GM12878 (cell line): ENCODE data around the gene NKX1-2. TPM values are rescaled to one million over a fixed set of nuclear protein-coding genes. Genes with fewer than 3 reads are reported as not detected.

ENCODE experiments used
- ATAC-seq: fragments of 200-7000 bp; cut with Tn5 transposase; 3 replicates; pipeline ENCODE4 v1.9.1; 2020; ENCODE audit warnings: mild to moderate bottlenecking, moderate library complexity
- BruUV-seq: library from RNA; stranded (reverse); fragments of 400-500 nt; replicated peaks from 2 replicates; lab custom pipeline; 2021; lab: Mats Ljungman, UMichigan
- CTCF ChIA-PET: fragments of 300-600 bp; sonication (Branson Sonifier 250); formaldehyde crosslinking; extraction: SDS; loops from one replicate; lab custom pipeline; 2021; ENCODE audit warnings: inconsistent platforms; lab: Yijun Ruan, JAX
- POLR2A ChIA-PET: fragments of 350-600 bp; formaldehyde crosslinking; extraction: SDS; loops from one replicate; lab custom pipeline; 2021; ENCODE audit warnings: inconsistent platforms; lab: Charles Lee
- RAD21 ChIA-PET: fragments of 300-600 bp; sonication (Branson Sonifier 250); formaldehyde crosslinking; loops from one replicate; lab custom pipeline; 2023; ENCODE audit warnings: antibody characterized with exemption; ENCODE audit not compliant: unreplicated experiment; lab: Charles Lee
- SMC1A ChIA-PET: fragments of 300-600 bp; sonication (Branson Sonifier 250); formaldehyde crosslinking; loops from one replicate; lab custom pipeline; 2023; ENCODE audit not compliant: unreplicated experiment, uncharacterized antibody; lab: Charles Lee
- DNase-seq: peaks from one replicate; pipeline ENCODE4 v3.0.0-alpha.2; 2011; ENCODE audit warnings: low read depth, low spot score
- FAIRE-seq: peaks from 3 replicates; lab custom pipeline; 2011; peaks lifted over from hg19 to GRCh38; lab: Jason Lieb, UNC
- H2AFZ ChIP-seq: 2 replicates; pipeline ENCODE4 v1.6.0; 2011; ENCODE audit warnings: low read depth, low read length, control low read depth; ENCODE audit not compliant: control insufficient read depth
- H3K27ac ChIP-seq: 2 replicates; pipeline ENCODE4 v1.5.1; 2011; ENCODE audit warnings: control low read depth; ENCODE audit not compliant: control insufficient read depth, insufficient read depth
- H3K27me3 ChIP-seq, 2 experiments: replicated peaks in 1 of 2; 2 replicates each; pipeline versions ENCODE4 v1.6.0 to v1.6.1; 2011; ENCODE audit warnings: low read length in 1 of 2; ENCODE audit not compliant: control insufficient read depth in 2 of 2, insufficient read depth in 2 of 2
- H3K36me3 ChIP-seq, 2 experiments: 2 replicates each; pipeline ENCODE4 v1.5.1; 2011; ENCODE audit warnings: low read length in 1 of 2; ENCODE audit not compliant: control insufficient read depth in 2 of 2, insufficient read depth in 2 of 2
- H3K4me1 ChIP-seq: 2 replicates; pipeline ENCODE4 v1.6.1; 2011; ENCODE audit warnings: mild to moderate bottlenecking, low read length, moderate library complexity, mixed read lengths; ENCODE audit not compliant: control insufficient read depth, insufficient read depth
- H3K4me2 ChIP-seq: 2 replicates; pipeline ENCODE4 v1.6.0; 2011; ENCODE audit warnings: control low read depth; ENCODE audit not compliant: control insufficient read depth, insufficient read depth
- H3K4me3 ChIP-seq: fragments of 200-600 bp; sonication (generic); 2 replicates; pipeline ENCODE4 v1.5.1; 2016
- H3K79me2 ChIP-seq: 2 replicates; pipeline ENCODE4 v1.6.0; 2011; ENCODE audit warnings: low read length; ENCODE audit not compliant: control insufficient read depth, insufficient read depth
- H3K9ac ChIP-seq: 2 replicates; pipeline ENCODE4 v1.8.0; 2011; ENCODE audit warnings: low read length, control low read depth, mixed read lengths; ENCODE audit not compliant: control insufficient read depth, insufficient read depth
- H3K9me3 ChIP-seq: replicated peaks from 3 replicates; pipeline ENCODE4 v1.5.1; 2011; ENCODE audit warnings: mild to moderate bottlenecking, low read length; ENCODE audit not compliant: control insufficient read depth, insufficient read depth
- H4K20me1 ChIP-seq: 2 replicates; pipeline ENCODE4 v1.6.0; 2011; ENCODE audit not compliant: control insufficient read depth, insufficient read depth
- BACH1 ChIP-seq: fragments of 450-650 bp; IDR thresholded peaks from 2 replicates; pipeline ENCODE4 v1.6.1; 2017; ENCODE audit warnings: mild to moderate bottlenecking, borderline replicate concordance
- CBX5 ChIP-seq: sonication (generic); IDR thresholded peaks from 2 replicates; pipeline ENCODE4 v1.6.1; 2016; ENCODE audit warnings: low read depth, moderate library complexity, mild to moderate bottlenecking, inconsistent platforms
- E2F8 ChIP-seq: fragments of 450-650 bp; IDR thresholded peaks from 2 replicates; pipeline ENCODE4 v1.6.1; 2018; ENCODE audit warnings: mild to moderate bottlenecking, low read depth, moderate library complexity; ENCODE audit not compliant: partially characterized antibody
- GATAD2B ChIP-seq: fragments of 450-650 bp; conservative IDR thresholded peaks from 2 replicates; pipeline ENCODE4 v1.6.1; 2017; ENCODE audit warnings: low read depth, mild to moderate bottlenecking, moderate library complexity
- HDAC2 ChIP-seq: fragments of 200-600 bp; sonication (generic); IDR thresholded peaks from 2 replicates; pipeline ENCODE4 v1.6.1; 2017
- HDGF ChIP-seq: fragments of 450-650 bp; IDR thresholded peaks from 2 replicates; pipeline ENCODE4 v1.6.1; 2016; ENCODE audit warnings: antibody characterized with exemption
- KDM1A ChIP-seq: fragments of 200-600 bp; sonication (generic); IDR thresholded peaks from 2 replicates; pipeline ENCODE4 v1.6.1; 2016; ENCODE audit warnings: borderline replicate concordance
- POLR2A ChIP-seq: IDR thresholded peaks from 2 replicates; pipeline ENCODE4 v1.6.1; 2011; ENCODE audit warnings: low read depth, mild to moderate bottlenecking, low read length
- SIN3A ChIP-seq: IDR thresholded peaks from 2 replicates; pipeline ENCODE4 v1.6.1; 2012; ENCODE audit warnings: low read depth, low read length, improper control_type of control experiment
- STAT3 ChIP-seq: IDR thresholded peaks from 2 replicates; pipeline ENCODE4 v1.6.1; 2011; ENCODE audit warnings: low read depth, low read length, improper control_type of control experiment
- USF2 ChIP-seq: IDR thresholded peaks from 2 replicates; pipeline ENCODE4 v1.6.1; 2011; ENCODE audit warnings: low read depth, low read length, improper control_type of control experiment, borderline replicate concordance
- ZNF274 ChIP-seq: IDR thresholded peaks from one replicate; pipeline ENCODE4 v1.8.0; 2011; ENCODE audit not compliant: insufficient read length, insufficient read depth
- ZNF384 ChIP-seq: IDR thresholded peaks from 2 replicates; pipeline ENCODE4 v1.6.1; 2012; ENCODE audit warnings: low read depth, mild to moderate bottlenecking, low read length, improper control_type of control experiment, borderline replicate concordance
- ZNF592 ChIP-seq: fragments of 450-650 bp; IDR thresholded peaks from 2 replicates; pipeline ENCODE4 v1.6.1; 2017; ENCODE audit warnings: mild to moderate bottlenecking, moderate library complexity
- WGBS: methylation state at CpG from one replicate; pipeline ENCODE4 v1.1.6; 2016; ENCODE audit warnings: low lambda C conversion rate; ENCODE audit not compliant: insufficient replicate concordance, insufficient coverage; ENCODE audit errors: missing lambda C conversion rate; 5-methylcytosine and 5-hydroxymethylcytosine counted together
- in situ Hi-C: fragments of 300-500 bp; cut with MboI; formaldehyde crosslinking; loops from 9 replicates; pipeline ENCODE4 v1.14.3; 2018; ENCODE audit warnings: mixed read lengths
- intact Hi-C: fragments of 100-400 bp; cut with micrococcal nuclease; formaldehyde crosslinking; loops from one replicate; pipeline ENCODE4 v1.14.2; 2022; ENCODE audit not compliant: unreplicated experiment
- polyA plus RNA-seq, 11 experiments: library from polyadenylated mRNA; depleted of rRNA in 4 of 11; unstranded in 6 of 11; stranded (reverse) in 5 of 11; fragments of >200 nt; fragmentation: Nextera tagmentation in 4 of 11; fragmentation: Illumina TruSeq in 1 of 11; extraction: Ambion mirVana in 4 of 11; extraction: Trizol in 1 of 11; gene quantifications; 1 replicate in 1 of 11; 2 replicates in 10 of 11; pipeline versions ENCODE4 v1.2.1 to v1.2.3, GENCODE V29; 2011 to 2016; ENCODE audit warnings: inconsistent platforms in 2 of 11, missing spikeins in 2 of 11, low read depth in 1 of 11
- total RNA-seq, 4 experiments: library from RNA; depleted of rRNA in 3 of 4; stranded (reverse); fragments of >200 nt in 3 of 4; fragmentation: Illumina TruSeq in 1 of 4; extraction: Trizol in 1 of 4; gene quantifications; 2 replicates each; pipeline versions ENCODE4 v1.2.1 to v1.2.3, GENCODE V29; 2013 to 2021

Gene NKX1-2
- total and polyA plus RNA-seq, 10 of the 15 experiments (the other 5 are each of a cell fraction or from before 2014, with no cell fraction given): not detected

GRCh38 chr10:124448696-124449169 is 1.1 kb downstream of the NKX1-2 start:
- intact Hi-C loops: no loop called here
- 2% methylated on average over 23 of the region's 26 CpGs for WGBS

More at GRCh38 chr10:124448696-124449169, 1.1 kb downstream of the NKX1-2 start:
- in situ Hi-C loops: no loop called here
- Histone ChIP-seq H3K9me3 (no peaks in the 10 kb centered on the region), H3K4me2 (no peak overlapping the region), H3K4me1 (no peaks in the 10 kb centered on the region), H3K4me3 (no peak overlapping the region), H3K36me3 (no peaks in the 10 kb centered on the region), H2AFZ (no peak overlapping the region), H3K9ac (no peak overlapping the region), H4K20me1 (no peaks in the 10 kb centered on the region), H3K27me3 (peaks cover 18 to 20% of the 10 kb centered on the region in 2 experiments), H3K27ac (no peak overlapping the region), H3K79me2 (no peaks in the 10 kb centered on the region)
- no peak for FAIRE-seq
- SMC1A ChIA-PET: no interaction called here
- RAD21 ChIA-PET: no interaction called here
- POLR2A ChIA-PET: no interaction called here
- no peak for DNase-seq
- CTCF ChIA-PET: no interaction called here
- TF ChIP-seq CBX5 (no peak), HDAC2 (no peak), USF2 (no peak), POLR2A (no peak), GATAD2B (no peak), SIN3A (no peak), HDGF (no peak), BACH1 (no peak), ZNF274 (no peak), E2F8 (no peak), STAT3 (no peak), ZNF592 (no peak), KDM1A (no peak), ZNF384 (no peak)
- BruUV-seq: no TSS peak
- ATAC-seq: no peak
